Measurements from ENCODE around the gene DZIP3.

DNA sequence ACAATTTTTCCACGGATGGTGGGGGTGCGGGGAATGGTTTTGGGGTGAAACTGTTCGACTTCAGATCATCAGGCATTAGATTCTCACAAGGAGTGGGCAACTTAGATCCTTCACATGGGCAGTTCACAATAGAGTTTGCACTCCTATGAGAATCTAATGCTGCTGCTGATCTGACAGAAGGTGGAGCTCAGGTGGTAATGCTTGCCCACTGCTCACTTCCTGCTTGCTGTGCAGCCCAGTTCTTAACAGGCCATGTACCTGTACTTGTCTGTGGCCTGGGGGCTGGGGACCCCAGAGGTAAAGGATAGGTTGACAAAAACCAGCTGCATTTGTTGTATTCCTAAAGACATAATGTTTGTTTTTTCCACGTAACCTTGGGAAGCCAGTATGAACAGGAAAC is 16.0 kb downstream of the DZIP3 start:
- TF ChIP-seq, protein P1, sequence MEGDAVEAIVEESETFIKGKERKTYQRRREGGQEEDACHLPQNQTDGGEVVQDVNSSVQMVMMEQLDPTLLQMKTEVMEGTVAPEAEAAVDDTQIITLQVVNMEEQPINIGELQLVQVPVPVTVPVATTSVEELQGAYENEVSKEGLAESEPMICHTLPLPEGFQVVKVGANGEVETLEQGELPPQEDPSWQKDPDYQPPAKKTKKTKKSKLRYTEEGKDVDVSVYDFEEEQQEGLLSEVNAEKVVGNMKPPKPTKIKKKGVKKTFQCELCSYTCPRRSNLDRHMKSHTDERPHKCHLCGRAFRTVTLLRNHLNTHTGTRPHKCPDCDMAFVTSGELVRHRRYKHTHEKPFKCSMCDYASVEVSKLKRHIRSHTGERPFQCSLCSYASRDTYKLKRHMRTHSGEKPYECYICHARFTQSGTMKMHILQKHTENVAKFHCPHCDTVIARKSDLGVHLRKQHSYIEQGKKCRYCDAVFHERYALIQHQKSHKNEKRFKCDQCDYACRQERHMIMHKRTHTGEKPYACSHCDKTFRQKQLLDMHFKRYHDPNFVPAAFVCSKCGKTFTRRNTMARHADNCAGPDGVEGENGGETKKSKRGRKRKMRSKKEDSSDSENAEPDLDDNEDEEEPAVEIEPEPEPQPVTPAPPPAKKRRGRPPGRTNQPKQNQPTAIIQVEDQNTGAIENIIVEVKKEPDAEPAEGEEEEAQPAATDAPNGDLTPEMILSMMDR (optimal IDR thresholded peaks at IDR 0.05 in 1 of 3, IDR thresholded peaks at IDR 0.05 in 1 of 3, conservative IDR thresholded peaks at IDR 0.05 in 1 of 3; ENCODE audit: extremely low read depth in 1 of 3, insufficient read depth in 2 of 3, low read length in 3 of 3): no peak
- TF ChIP-seq EZH2 (IDR thresholded peaks at IDR 0.05; ENCODE audit: low read length): no peak

Measured in keratinocyte (primary cell).